ENCODE results near the gene B4GALT3. TPM values are rescaled to one million over a fixed set of nuclear protein-coding genes. Genes with fewer than 3 reads are reported as not detected.

The B4GALT3 gene
- total and polyA plus RNA-seq, 2 of the 8 experiments (the other 6 are each of a cell fraction or from before 2014, with no cell fraction given) = 42.3 to 43.0 TPM

- no peak overlapping the region for H2AFZ ChIP-seq (ENCODE audit: low read length)
- no peak overlapping the region for H3K4ac ChIP-seq (replicated peaks; ENCODE audit: insufficient read length, low read depth, low read length)
- no peak overlapping the region for H2BK120ac ChIP-seq (replicated peaks; ENCODE audit: low read depth, low read length)
- no peak overlapping the region for H3K4me3 ChIP-seq (ENCODE audit: extremely low read depth in 1 of 4, insufficient read depth in 2 of 4, low read depth in 3 of 4, low read length in 4 of 4)
- POLR2A ChIA-PET (ENCODE audit: partially characterized antibody) = interaction anchor here (0.7 to 9.6 kb wide), 4 partner anchors 11 to 62 kb away, joined by 3 to 130 read pairs (median 4); partner anchors contain the start of genes UFC1 and USP21
- H3K23me2 ChIP-seq (ENCODE audit: low read depth, low read length) = peaks cover 2% of the 10 kb centered on the region
- H2BK5ac ChIP-seq (ENCODE audit: low read depth, low read length) = no peak overlapping the region
- H3K9me3 ChIP-seq (ENCODE audit: insufficient read depth in 2 of 2, low read depth in 1 of 2, low read length in 1 of 2) = no peaks in the 10 kb centered on the region
- no peak overlapping the region for H2BK15ac ChIP-seq (ENCODE audit: low read length)
- peaks cover 0 to 1% of the 10 kb centered on the region in 2 experiments for H4K20me1 ChIP-seq (replicated peaks in 1 of 2; ENCODE audit: control insufficient read depth in 1 of 2, insufficient read depth in 2 of 2, low read length in 2 of 2)
- no peaks in the 10 kb centered on the region for H3K27me3 ChIP-seq (replicated peaks in 1 of 4; ENCODE audit: control insufficient read depth in 3 of 4, extremely low read depth in 1 of 4, insufficient read depth in 3 of 4, low read length in 3 of 4)
- H3K79me2 ChIP-seq (ENCODE audit: control insufficient read depth in 1 of 2, insufficient read depth in 2 of 2, low read length in 2 of 2) = peaks cover 0 to 10% of the 10 kb centered on the region in 2 experiments; a peak in 2 of 4 replicates
- H3K9ac ChIP-seq (replicated peaks in 1 of 4; ENCODE audit: extremely low read depth in 1 of 4, low read depth in 3 of 4, low read length in 3 of 4) = no peak overlapping the region
- peaks cover 6% of the 10 kb centered on the region; the same call in 1 of the 2 replicates for H3K79me1 ChIP-seq (ENCODE audit: low read depth, low read length)
- no peak overlapping the region for H2AK5ac ChIP-seq (ENCODE audit: low read depth, low read length)
- FAIRE-seq = no peak
- 81% methylated on average over 1 of the region's 1 CpG; no CpG with 5 or more reads in 1 of the 2 experiments for WGBS, 2 experiments (ENCODE audit: extremely low coverage in 1 of 2, insufficient coverage in 1 of 2, insufficient read length in 1 of 2, insufficient replicate concordance in 2 of 2, low coverage in 1 of 2, low lambda C conversion rate in 2 of 2, missing lambda C conversion rate in 1 of 2)
- no peak overlapping the region for H3K56ac ChIP-seq (replicated peaks; ENCODE audit: insufficient read length, low read depth, low read length)
- H4K91ac ChIP-seq (replicated peaks; ENCODE audit: insufficient read length, low read length) = no peak overlapping the region
- H3K4me1 ChIP-seq (replicated peaks in 1 of 4; ENCODE audit: control insufficient read depth in 3 of 4, insufficient read depth in 4 of 4, low read length in 3 of 4) = no peaks in the 10 kb centered on the region
- no peak for DNase-seq (ENCODE audit: low read depth in 1 of 2, low spot score in 2 of 2)
- H3K27ac ChIP-seq (ENCODE audit: low read depth, low read length) = no peak overlapping the region
- H2BK12ac ChIP-seq (ENCODE audit: low read depth, low read length) = no peak overlapping the region
- no peak overlapping the region for H3K4me2 ChIP-seq (ENCODE audit: insufficient read depth in 1 of 2, low read depth in 2 of 2, low read length in 2 of 2)
- no peak for TF ChIP-seq HDAC2 (IDR thresholded peaks at IDR 0.05; ENCODE audit: borderline replicate concordance in 1 of 2, low read depth in 2 of 2, low read length in 2 of 2)
- TF ChIP-seq SUZ12 (IDR thresholded peaks at IDR 0.05; ENCODE audit: low read length) = no peak
- no peak for TF ChIP-seq HDAC6 (IDR thresholded peaks at IDR 0.05; ENCODE audit: low read depth, low read length)
- TF ChIP-seq BCL11A (IDR thresholded peaks at IDR 0.05; ENCODE audit: low read depth in 2 of 2, low read length in 2 of 2) = no peak
- no peak for TF ChIP-seq YY1 (IDR thresholded peaks at IDR 0.05; ENCODE audit: low read depth, low read length)
- TF ChIP-seq TBP (IDR thresholded peaks at IDR 0.05; ENCODE audit: low read depth, low read length) = no peak
- TF ChIP-seq KDM1A (IDR thresholded peaks at IDR 0.05; ENCODE audit: borderline replicate concordance, low read length) = no peak
- TF ChIP-seq CBX8 (IDR thresholded peaks at IDR 0.05; ENCODE audit: borderline replicate concordance, low read depth, low read length) = no peak
- TF ChIP-seq ASH2L (IDR thresholded peaks at IDR 0.05; ENCODE audit: low read length) = no peak
- no peak for TF ChIP-seq KDM4A (IDR thresholded peaks at IDR 0.05; ENCODE audit: low read depth, low read length, severe bottlenecking)
- TF ChIP-seq RNF2 (IDR thresholded peaks at IDR 0.05; ENCODE audit: borderline replicate concordance, low read depth, low read length, missing control alignments, poor library complexity, severe bottlenecking) = no peak
- no peak for TF ChIP-seq CBX5 (IDR thresholded peaks at IDR 0.05; ENCODE audit: low read depth, low read length)
- TF ChIP-seq RXRA (IDR thresholded peaks at IDR 0.05; ENCODE audit: insufficient read depth, low read depth, low read length) = no peak
- TF ChIP-seq SP4 (IDR thresholded peaks at IDR 0.05; ENCODE audit: low read length) = no peak
- no peak overlapping the region for H4K5ac ChIP-seq (ENCODE audit: insufficient read length, low read depth, low read length)
- H3K14ac ChIP-seq (ENCODE audit: insufficient read length) = no peak overlapping the region
- no peak overlapping the region for H4K8ac ChIP-seq (ENCODE audit: extremely low read depth, insufficient read depth, low read length)
- H2BK20ac ChIP-seq (ENCODE audit: low read length) = no peak overlapping the region
- no peak overlapping the region for H3K18ac ChIP-seq (ENCODE audit: extremely low read depth, low read length)
- H3K23ac ChIP-seq (ENCODE audit: insufficient read length) = no peak overlapping the region
- CTCF ChIA-PET (ENCODE audit: partially characterized antibody) = interaction anchor here (0.6 to 7.3 kb wide), 20 partner anchors 8 to 520 kb away, joined by 3 to 58 read pairs (median 4); partner anchors contain the start of genes ADAMTS4, ARHGAP30, ITLN2 and KLHDC9
- no peaks in the 10 kb centered on the region; a peak in 1 of 8 replicates for H3K36me3 ChIP-seq (ENCODE audit: control insufficient read depth in 2 of 4, insufficient read depth in 4 of 4, low read length in 3 of 4)
These were observed 38.9 kb downstream of the B4GALT3 start for GRCh38 chr1:161138431-161138830.

Measured in H1 (cell line).